HepG2 (cell line): ENCODE data around the gene HBM. TPM values are rescaled to one million over a fixed set of nuclear protein-coding genes. Genes with fewer than 3 reads are reported as not detected.

Experiments
- BORCS8-MEF2B ChIP-seq: sonication (generic); formaldehyde crosslinking; IDR thresholded peaks from 2 replicates; pipeline ENCODE4 v1.8.0; 2022; ENCODE audit warnings: mild to moderate bottlenecking, missing genetic modification reagents
- GMEB1 ChIP-seq: sonication (generic); formaldehyde crosslinking; IDR thresholded peaks from 2 replicates; pipeline ENCODE4 v1.5.1; 2020; ENCODE audit warnings: missing genetic modification reagents, mild to moderate bottlenecking, borderline replicate concordance
- HIVEP1 ChIP-seq: sonication (generic); formaldehyde crosslinking; IDR thresholded peaks from 2 replicates; pipeline ENCODE4 v1.4.0; 2020; ENCODE audit warnings: mild to moderate bottlenecking, missing genetic modification reagents
- HMGXB3 ChIP-seq: sonication (generic); formaldehyde crosslinking; IDR thresholded peaks from 2 replicates; pipeline ENCODE4 v1.4.0; 2020; ENCODE audit warnings: missing genetic modification reagents, borderline replicate concordance
- MXD3 ChIP-seq: IDR thresholded peaks from 2 replicates; pipeline ENCODE4 v1.6.1; 2016; ENCODE audit warnings: mild to moderate bottlenecking, missing biosample characterization, missing genetic modification reagents
- ZNF180 ChIP-seq: sonication (generic); formaldehyde crosslinking; IDR thresholded peaks from 2 replicates; pipeline ENCODE4 v1.4.0; 2020; ENCODE audit warnings: low read depth, missing genetic modification reagents, borderline replicate concordance
- ZNF30 ChIP-seq: sonication (generic); formaldehyde crosslinking; IDR thresholded peaks from 2 replicates; pipeline ENCODE4 v1.5.0; 2020; ENCODE audit warnings: mild to moderate bottlenecking, missing genetic modification reagents
- ZNF318 ChIP-seq: sonication (generic); formaldehyde crosslinking; IDR thresholded peaks from 2 replicates; pipeline ENCODE4 v1.4.0; 2020; ENCODE audit warnings: mild to moderate bottlenecking, missing genetic modification reagents
- ZNF33B ChIP-seq: sonication (generic); formaldehyde crosslinking; IDR thresholded peaks from 2 replicates; pipeline ENCODE4 v1.5.1; 2020; ENCODE audit warnings: mild to moderate bottlenecking, missing genetic modification reagents
- ZNF460 ChIP-seq: sonication (generic); formaldehyde crosslinking; IDR thresholded peaks from 2 replicates; pipeline ENCODE4 v1.5.1; 2020; ENCODE audit warnings: missing genetic modification reagents, mild to moderate bottlenecking, borderline replicate concordance
- ZNF761 ChIP-seq: sonication (generic); formaldehyde crosslinking; conservative IDR thresholded peaks from 2 replicates; pipeline ENCODE4 v1.4.0; 2020; ENCODE audit warnings: mild to moderate bottlenecking, missing genetic modification reagents
- ZNF790 ChIP-seq: sonication (generic); formaldehyde crosslinking; IDR thresholded peaks from 2 replicates; pipeline ENCODE4 v1.8.0; 2022; ENCODE audit warnings: missing genetic modification reagents, mild to moderate bottlenecking, borderline replicate concordance
- polyA plus RNA-seq, 8 experiments: library from polyadenylated mRNA; depleted of rRNA in 3 of 8; stranded (reverse) in 7 of 8; unstranded in 1 of 8; fragments of >200 nt; fragmentation: Illumina TruSeq in 4 of 8; extraction: Trizol in 4 of 8; gene quantifications; 2 replicates each; pipeline versions ENCODE4 v1.2.1 to v1.2.3, GENCODE V29; 2011 to 2016; ENCODE audit warnings: low read depth in 4 of 8, missing spikeins in 1 of 8, mixed read lengths in 1 of 8; ENCODE audit not compliant: insufficient read depth in 1 of 8
- total RNA-seq, 5 experiments: library from RNA; depleted of rRNA; stranded (reverse); fragments of >200 nt; fragmentation: Illumina TruSeq; extraction: Trizol; gene quantifications; 2 replicates each; pipeline ENCODE4 v1.2.3, GENCODE V29; 2016; ENCODE audit warnings: low read depth in 1 of 5

Gene HBM
- total and polyA plus RNA-seq, 2 of the 13 experiments (the other 11 are each of a cell fraction or from before 2014, with no cell fraction given), result not detected

GRCh38 chr16:180681-181564 lies 15.1 kb downstream of the HBM start (continued):
- TF ChIP-seq HMGXB3 (0 out of 2 replicates have a peak, but pooled peaks have one; percentile 75), HIVEP1 (CRISPR knock-in tag) (peak; percentile 92), MXD3 (peak; percentile 99), ZNF761 (CRISPR knock-in tag) (peak; percentile 98), ZNF30 (CRISPR knock-in tag) (peak; percentile 99), ZNF33B (CRISPR knock-in tag) (peak; percentile 98), GMEB1 (CRISPR knock-in tag) (peak; percentile 90), ZNF180 (peak; percentile 91; the same call in 1 of the 2 replicates), ZNF790 (CRISPR knock-in tag) (peak; percentile 98; the same call in 1 of the 2 replicates), ZNF318 (CRISPR knock-in tag) (peak; percentile 95), ZNF460 (CRISPR knock-in tag) (no peak; the same call in 1 of the 2 replicates), BORCS8-MEF2B (CRISPR knock-in tag) (peak; percentile 99)
